HG03066 (cell line): ENCODE measurements around the gene MAP4K4.

Experiments
- ATAC-seq: cut with Tn5 transposase; IDR thresholded peaks from one replicate; pipeline ENCODE4 v1.9.1; 2021; ENCODE audit warnings: low read depth; ENCODE audit not compliant: unreplicated experiment

The MAP4K4 gene

GRCh38 chr2:101697124-101698013, at the start of gene MAP4K4:
Gene MAP4K4 (plus strand): TSS chr2:101697707. CDS start chr2:101698081, 374 bp downstream.
- ATAC-seq = peak; percentile 50

- no peak for ATAC-seq
These were observed 44.0 kb upstream of the MAP4K4 start for GRCh38 chr2:101653469-101653868.

GRCh38 chr2:101655702-101656422, 41.6 kb upstream of the MAP4K4 start:
- no peak for ATAC-seq

- ATAC-seq = no peak
These were observed 39.7 kb upstream of the MAP4K4 start for GRCh38 chr2:101657787-101658186.

- no peak for ATAC-seq
These were observed 39.1 kb upstream of the MAP4K4 start for GRCh38 chr2:101658387-101658786.

- ATAC-seq = no peak
These were observed 32.2 kb upstream of the MAP4K4 start for GRCh38 chr2:101665312-101665711.

GRCh38 chr2:101667823-101668222, 29.7 kb upstream of the MAP4K4 start:
- no peak for ATAC-seq

- no peak for ATAC-seq
These were observed 25.5 kb upstream of the MAP4K4 start for GRCh38 chr2:101672047-101672446.

- no peak for ATAC-seq
These were observed 23.6 kb upstream of the MAP4K4 start for GRCh38 chr2:101673920-101674319.

- ATAC-seq = no peak
These were observed 22.0 kb upstream of the MAP4K4 start for GRCh38 chr2:101675512-101675911.

- no peak for ATAC-seq
These were observed 20.8 kb upstream of the MAP4K4 start for GRCh38 chr2:101676674-101677073.

GRCh38 chr2:101677658-101678057, 19.8 kb upstream of the MAP4K4 start:
- ATAC-seq = no peak

- no peak for ATAC-seq
These were observed 19.1 kb upstream of the MAP4K4 start for GRCh38 chr2:101678379-101678778.

GRCh38 chr2:101679037-101679726, 18.3 kb upstream of the MAP4K4 start:
- no peak for ATAC-seq

- no peak for ATAC-seq
These were observed 17.6 kb upstream of the MAP4K4 start for GRCh38 chr2:101679801-101680487.

GRCh38 chr2:101682311-101682710, 15.2 kb upstream of the MAP4K4 start:
- no peak for ATAC-seq

GRCh38 chr2:101684313-101684712, 13.2 kb upstream of the MAP4K4 start:
- no peak for ATAC-seq

- ATAC-seq = no peak
These were observed 9.2 kb upstream of the MAP4K4 start for GRCh38 chr2:101688261-101688660.

- ATAC-seq = no peak
These were observed 8.2 kb upstream of the MAP4K4 start for GRCh38 chr2:101689114-101689825.
